GM19372 (cell line): Measurements from ENCODE around the gene PSMB5.

Source experiments
- ATAC-seq: cut with Tn5 transposase; IDR thresholded peaks from one replicate; pipeline ENCODE4 v1.9.1; 2021; ENCODE audit warnings: mild to moderate bottlenecking, low read depth, moderate library complexity; ENCODE audit not compliant: unreplicated experiment

The PSMB5 gene

GRCh38 chr14:22977684-22978486, 56.8 kb downstream of the PSMB5 start:
- no peak for ATAC-seq

GRCh38 chr14:22977434-22977683, 57.3 kb downstream of the PSMB5 start:
- ATAC-seq, result no peak

- no peak for ATAC-seq
These were observed 57.9 kb downstream of the PSMB5 start for GRCh38 chr14:22976620-22977433.
